Stimulated activated CD8-positive, alpha-beta memory T cell treated with anti-CD3 and anti-CD28 coated beads, Interleukin-12 subunit alpha, Interleukin-12 subunit beta, amount 100 ng/mL, for 4 hours (primary cell): ENCODE data around the gene ITGA3.
A peak's percentile ranks its signal among the peaks of the same experiment; 100 is the strongest.

Experiments
- DNase-seq: peaks from one replicate; pipeline ENCODE4 v3.0.0-alpha.2; 2020; ENCODE audit warnings: low read depth

Gene ITGA3

DNA sequence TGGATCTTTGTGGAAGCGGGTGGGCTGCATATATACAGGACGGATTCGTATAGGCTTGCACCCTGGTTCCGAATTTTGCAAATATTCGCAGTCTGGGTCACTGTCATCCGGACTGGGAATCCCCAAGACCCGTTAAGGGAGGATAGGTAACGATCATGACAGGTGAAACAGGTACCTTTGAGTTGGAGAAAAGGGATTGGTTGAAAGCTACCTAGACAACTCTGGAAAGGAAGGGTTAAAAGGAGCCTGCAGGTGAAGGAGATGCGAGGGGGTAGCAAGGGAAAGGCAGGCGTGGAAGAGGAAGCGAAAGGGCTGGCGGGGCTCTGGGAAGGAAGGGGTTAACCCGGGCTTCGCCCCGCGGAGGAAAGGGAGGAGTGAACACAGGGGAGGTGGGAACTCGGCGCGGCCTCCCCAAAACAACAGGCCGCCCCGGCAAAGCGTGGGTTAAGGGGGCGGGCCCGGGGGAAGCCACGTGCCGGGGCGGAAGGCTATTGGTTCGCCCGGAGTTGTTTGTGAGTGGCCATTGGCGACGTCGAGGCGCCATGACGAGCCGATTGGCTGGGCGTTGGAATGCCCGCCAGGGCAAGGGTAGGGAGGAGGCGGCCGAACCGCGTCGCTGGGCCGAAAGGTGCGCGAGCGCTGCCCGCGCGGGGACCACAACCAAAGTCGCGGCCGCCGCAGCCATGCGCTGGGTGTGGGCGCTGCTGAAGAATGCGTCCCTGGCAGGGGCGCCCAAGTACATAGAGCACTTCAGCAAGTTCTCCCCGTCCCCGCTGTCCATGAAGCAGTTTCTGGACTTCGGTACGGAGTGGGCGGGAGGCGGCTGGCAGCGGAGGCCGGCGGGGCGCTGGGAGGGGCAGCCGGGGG, 39.1 kb downstream of the ITGA3 start, which contains the start of gene PDK2:
PDK2 (plus strand) TSS at position 599 of the 867 bp plus-strand sequence; CDS start at position 684, 85 bp downstream.
- peak; percentile 96 for DNase-seq

DNA sequence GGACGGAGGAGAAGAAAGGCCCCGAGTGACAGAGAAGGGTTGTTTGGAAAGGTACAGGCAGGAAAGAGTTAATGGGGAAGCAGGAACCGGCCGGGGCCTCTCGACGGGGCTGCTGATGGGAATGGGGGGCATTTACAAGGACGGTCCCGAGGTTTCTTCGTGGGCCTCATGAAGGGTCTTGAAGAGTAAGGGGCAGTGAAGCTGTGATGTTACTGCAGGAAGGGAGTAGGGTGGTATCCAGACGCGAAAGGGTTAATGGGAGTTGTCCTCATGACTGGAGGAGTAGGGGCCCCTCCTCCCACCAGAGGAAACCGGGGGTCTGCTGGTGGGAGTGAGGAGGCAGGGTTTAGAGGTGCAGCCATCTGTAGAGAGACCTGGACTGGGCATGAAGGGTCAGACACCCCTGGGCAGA, 39.7 kb downstream of the ITGA3 start:
- no peak for DNase-seq

GRCh38 chr17:50096092-50096491, 40.2 kb downstream of the ITGA3 start:
- no peak for DNase-seq

GRCh38 chr17:50096758-50097157, 40.8 kb downstream of the ITGA3 start:
- DNase-seq: no peak

DNA sequence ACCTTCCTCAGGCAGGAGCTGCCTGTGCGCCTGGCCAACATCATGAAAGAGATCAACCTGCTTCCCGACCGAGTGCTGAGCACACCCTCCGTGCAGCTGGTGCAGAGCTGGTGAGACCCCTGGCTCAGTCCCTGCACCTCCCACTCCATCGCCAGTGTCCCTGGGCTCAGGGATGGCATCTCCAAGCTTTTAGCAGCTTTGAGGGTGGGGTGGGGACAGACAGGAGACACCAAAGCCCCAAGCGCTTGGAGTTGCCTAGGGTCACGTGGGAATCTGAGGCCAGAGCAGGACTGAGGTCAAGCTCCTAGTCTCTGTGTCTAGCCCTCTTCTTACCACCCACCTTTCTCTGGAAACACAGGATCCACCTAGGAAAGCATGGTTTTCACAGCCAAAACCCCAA, 41.5 kb downstream of the ITGA3 start:
- no peak for DNase-seq

- no peak for DNase-seq
Observed at GRCh38 chr17:50097926-50098325, 42.0 kb downstream of the ITGA3 start.

GRCh38 chr17:50098583-50098982, 42.7 kb downstream of the ITGA3 start:
- DNase-seq: no peak

DNA sequence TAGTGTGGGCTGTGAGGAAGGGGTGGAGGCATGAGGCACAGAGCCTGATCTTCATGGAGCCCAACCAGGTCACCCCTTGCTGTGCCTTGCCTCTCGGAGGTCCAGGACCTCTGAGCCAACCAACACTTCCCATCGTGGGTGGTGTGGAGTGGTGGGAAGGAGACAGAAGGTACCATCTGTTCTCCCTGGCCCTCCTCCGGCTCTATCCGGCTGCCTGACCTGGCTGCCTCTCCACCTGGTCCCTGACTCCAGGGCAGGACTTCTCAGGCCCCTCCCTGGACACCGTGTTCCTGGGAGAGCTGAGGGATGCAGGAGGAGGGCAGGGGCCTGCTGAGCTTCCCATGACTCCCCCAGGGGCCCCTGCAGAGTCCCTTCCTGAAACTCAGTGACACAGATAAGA, 43.1 kb downstream of the ITGA3 start:
- DNase-seq: no peak

GRCh38 chr17:50100480-50100883, 44.6 kb downstream of the ITGA3 start:
- DNase-seq: no peak

- no peak for DNase-seq
Observed at GRCh38 chr17:50100921-50101345, 45.0 kb downstream of the ITGA3 start.

- DNase-seq: no peak
Observed at GRCh38 chr17:50101346-50102163, 45.6 kb downstream of the ITGA3 start.

GRCh38 chr17:50102164-50102991, 46.5 kb downstream of the ITGA3 start:
- no peak for DNase-seq

DNA sequence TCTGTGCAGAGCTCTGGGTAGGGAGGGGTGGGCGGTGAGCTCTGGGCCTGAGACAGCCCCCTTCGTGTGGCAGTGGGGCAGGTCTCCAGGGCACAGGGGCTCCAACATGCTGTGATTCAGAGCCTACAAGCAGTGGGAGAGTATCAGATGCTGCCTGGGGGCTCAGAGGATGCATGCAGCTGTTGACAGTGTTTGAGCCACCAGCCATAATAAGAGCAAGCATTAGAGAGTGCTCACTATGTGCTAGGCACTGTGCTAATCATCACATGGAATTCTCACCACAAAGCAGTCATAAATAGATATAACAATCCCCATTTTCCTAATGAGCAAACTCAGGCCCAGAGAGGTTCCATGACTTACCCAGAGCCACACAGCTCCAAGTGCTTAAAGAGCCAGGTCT, 47.3 kb downstream of the ITGA3 start:
- DNase-seq: no peak

GRCh38 chr17:50103941-50104340, 48.0 kb downstream of the ITGA3 start:
- no peak for DNase-seq

DNA sequence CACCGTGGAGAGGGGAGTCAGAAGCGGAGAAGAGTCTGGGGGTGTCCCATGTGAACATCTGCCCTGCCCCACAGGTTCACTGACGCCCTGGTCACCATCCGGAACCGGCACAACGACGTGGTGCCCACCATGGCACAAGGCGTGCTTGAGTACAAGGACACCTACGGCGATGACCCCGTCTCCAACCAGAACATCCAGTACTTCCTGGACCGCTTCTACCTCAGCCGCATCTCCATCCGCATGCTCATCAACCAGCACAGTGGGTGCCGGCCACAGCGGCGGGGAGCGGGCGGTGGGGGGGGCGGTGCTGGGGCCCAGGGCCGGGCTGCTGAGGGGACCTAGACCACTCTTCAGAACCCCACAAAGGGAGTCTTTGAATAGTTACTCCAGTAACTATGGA, 49.9 kb downstream of the ITGA3 start:
- no peak for DNase-seq

- DNase-seq: no peak
Observed at GRCh38 chr17:50106393-50107131, 50.7 kb downstream of the ITGA3 start.

GRCh38 chr17:50107790-50108414, 52.0 kb downstream of the ITGA3 start:
- no peak for DNase-seq

DNA sequence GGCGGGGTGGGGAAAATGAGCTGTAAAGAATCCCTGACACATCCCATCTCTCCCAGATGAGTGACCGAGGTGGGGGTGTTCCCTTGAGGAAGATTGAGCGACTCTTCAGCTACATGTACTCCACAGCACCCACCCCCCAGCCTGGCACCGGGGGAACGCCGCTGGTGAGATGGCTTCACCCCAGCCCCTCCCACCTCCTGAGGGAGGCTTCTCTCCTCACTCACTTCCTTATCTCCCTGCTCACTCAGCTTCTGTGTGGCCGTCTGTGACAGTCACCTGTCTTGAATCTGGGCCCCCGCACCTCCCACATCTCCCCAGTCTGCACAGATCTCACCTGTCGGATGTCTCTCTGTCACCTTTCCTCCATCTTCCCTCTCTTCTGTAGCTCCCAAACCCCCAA, 52.6 kb downstream of the ITGA3 start:
- DNase-seq: no peak

- no peak for DNase-seq
Observed at GRCh38 chr17:50109207-50109606, 53.3 kb downstream of the ITGA3 start.

DNA sequence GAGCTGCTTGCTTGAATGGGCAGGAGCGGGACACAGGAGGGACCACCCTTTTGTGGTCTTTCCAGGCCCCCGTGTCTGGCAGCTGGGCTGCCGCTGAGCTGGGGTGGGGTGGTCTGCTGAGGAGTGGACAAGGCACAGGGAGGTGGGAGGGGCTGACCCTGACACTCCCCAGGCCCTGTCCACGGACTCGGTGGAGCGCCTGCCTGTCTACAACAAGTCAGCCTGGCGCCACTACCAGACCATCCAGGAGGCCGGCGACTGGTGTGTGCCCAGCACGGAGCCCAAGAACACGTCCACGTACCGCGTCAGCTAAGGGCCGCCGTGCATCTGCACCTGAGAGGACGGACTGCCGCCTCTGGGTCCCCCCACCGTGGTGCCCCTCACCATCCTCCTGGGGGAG, 53.9 kb downstream of the ITGA3 start:
- DNase-seq: no peak
